Endometrial microvascular endothelial cells (primary cell): Measurements from ENCODE around the gene TRPV5. TPM values are rescaled to one million over a fixed set of nuclear protein-coding genes. Genes with fewer than 3 reads are reported as not detected.
"Not testable (repeated sequence)": the region's sequence is repeated elsewhere in the genome, so short reads cannot be mapped to it uniquely, and the experiment has no call there.

ENCODE experiments used
- in situ Hi-C: cut with HindIII; loops from 2 replicates; pipeline ENCODE4 v1.10.0; 2017; ENCODE audit warnings: low sequenced_read_pairs, low pct_unique_long_range_greater_than_20kb; ENCODE audit errors: inconsistent ontology term
- total RNA-seq: library from RNA; depleted of rRNA; stranded (reverse); fragments of >200 nt; gene quantifications from one replicate; pipeline ENCODE4 v1.2.3, GENCODE V29; 2015; ENCODE audit errors: inconsistent ontology term

Gene TRPV5
- not detected for total RNA-seq

GRCh38 chr7:142933624-142934023 lies at the start of gene TRPV5:
TRPV5 (minus strand) TSS chr7:142933746; CDS start chr7:142933459, 287 bp downstream.
- in situ Hi-C loops = no loop called here

- in situ Hi-C loops = not testable (repeated sequence)
Measured at GRCh38 chr7:142978402-142978801, 44.9 kb upstream of the TRPV5 start.

GRCh38 chr7:142974626-142975025 lies 41.1 kb upstream of the TRPV5 start:
- in situ Hi-C loops = no loop called here

- in situ Hi-C loops = no loop called here
Measured at GRCh38 chr7:142969183-142969582, 35.6 kb upstream of the TRPV5 start.

DNA sequence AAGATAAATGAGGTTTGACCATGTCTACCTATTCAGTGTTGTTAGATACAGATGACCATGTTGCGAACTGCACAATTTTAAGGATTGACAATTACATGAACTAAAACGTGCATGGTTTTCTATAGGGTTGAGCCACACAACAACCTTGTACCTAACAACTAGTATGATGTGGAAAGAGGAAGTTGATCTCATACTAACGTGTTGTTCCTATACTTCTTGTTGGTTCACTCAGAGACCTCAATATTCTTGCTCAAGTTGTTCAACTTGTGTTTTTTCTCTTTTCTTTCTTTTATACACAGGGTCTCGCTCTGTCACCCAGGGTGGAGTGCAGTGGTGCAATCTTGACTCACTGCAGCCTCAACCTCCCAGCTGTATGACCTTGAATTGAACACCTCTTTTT lies 34.7 kb upstream of the TRPV5 start:
- in situ Hi-C loops = no loop called here

DNA sequence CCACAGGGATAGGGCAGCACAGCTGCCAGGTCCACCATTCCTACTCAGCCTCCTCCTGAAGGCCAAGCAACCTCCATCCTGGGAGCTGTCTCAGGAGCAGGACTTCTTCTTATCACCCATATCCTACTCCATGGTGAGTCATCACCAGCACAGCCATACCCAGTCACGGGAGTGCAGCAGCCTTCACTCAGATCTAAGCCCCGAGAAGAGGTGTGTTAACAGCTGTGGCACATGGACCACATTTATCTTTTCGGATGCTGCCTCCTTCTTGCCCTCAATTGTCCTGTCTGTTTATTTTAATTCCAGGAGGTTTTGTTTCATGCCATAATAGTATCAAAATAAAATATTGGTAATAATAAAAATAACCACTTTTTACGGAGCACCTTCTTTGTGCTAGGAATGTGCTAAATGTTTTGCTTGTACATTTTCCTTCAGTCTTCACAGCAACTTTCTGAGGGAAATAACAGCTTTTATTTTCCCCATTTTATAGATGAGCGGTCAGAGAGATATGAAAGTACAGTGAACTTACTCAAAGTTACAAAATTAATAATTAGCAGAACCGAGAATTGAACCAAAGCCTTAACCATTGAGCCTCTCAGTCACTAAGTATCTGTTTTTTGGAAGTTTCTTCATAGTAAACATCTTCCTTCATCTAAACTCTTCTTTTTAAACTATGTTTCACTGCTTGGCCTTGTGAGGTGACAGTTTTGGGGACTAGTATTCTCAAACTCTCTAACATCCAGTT lies 31.1 kb upstream of the TRPV5 start:
- in situ Hi-C loops = no loop called here

GRCh38 chr7:142963993-142964392 lies 30.4 kb upstream of the TRPV5 start:
- in situ Hi-C loops = no loop called here

DNA sequence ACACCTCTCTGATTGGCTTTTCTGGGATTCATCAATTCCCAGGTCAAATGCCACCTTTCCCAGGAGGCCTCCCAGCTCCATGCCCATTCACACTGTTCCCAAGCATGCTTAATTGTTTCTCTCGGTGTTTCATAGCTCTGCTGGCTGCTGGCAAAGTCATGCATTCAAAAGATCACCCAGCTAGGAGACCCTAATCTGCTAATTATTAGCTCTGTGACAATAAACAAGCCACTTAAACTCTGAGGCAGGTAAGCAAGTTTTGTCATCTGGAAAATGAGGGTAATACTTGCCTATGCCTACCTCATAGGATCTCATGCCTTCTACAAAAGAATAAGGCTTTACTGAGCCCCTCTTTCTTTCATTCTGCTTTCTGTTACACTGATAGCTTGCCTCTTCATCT lies 29.4 kb upstream of the TRPV5 start:
- in situ Hi-C loops = no loop called here

- in situ Hi-C loops = no loop called here
Measured at GRCh38 chr7:142961973-142962926, 28.7 kb upstream of the TRPV5 start, which contains the start of gene KEL. KEL (minus strand) TSS chr7:142962363; CDS start chr7:142962206, 157 bp downstream.

- in situ Hi-C loops = no loop called here
Measured at GRCh38 chr7:142961595-142961972, 28.0 kb upstream of the TRPV5 start.

DNA sequence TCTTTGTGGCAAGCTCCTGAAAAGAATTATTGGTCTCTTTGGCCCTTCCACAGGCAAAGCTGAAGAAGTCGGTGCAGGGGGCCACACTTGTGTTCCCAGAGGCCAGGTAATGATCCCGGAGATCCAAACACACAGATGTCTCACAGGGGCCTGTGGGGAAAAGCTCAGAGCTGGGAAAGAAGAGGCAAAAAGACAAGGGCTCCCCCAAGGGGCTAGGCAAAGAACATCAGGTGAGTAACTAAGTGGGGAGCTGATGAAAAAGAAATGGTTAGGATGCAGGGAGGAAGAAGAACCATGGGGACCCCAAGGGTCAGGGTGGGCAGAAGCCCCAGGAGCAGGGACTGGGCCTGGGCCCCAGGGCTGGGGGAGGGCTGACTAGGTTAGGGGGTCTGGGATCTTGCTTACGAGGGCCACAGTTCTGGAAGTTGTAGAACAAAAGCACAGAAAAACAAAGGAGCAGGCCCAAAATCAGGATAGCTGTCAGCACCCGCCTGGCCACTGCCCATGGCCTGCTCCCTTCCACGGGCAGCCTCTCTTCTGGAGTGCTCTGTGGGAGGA lies 27.5 kb upstream of the TRPV5 start:
- in situ Hi-C loops = no loop called here

DNA sequence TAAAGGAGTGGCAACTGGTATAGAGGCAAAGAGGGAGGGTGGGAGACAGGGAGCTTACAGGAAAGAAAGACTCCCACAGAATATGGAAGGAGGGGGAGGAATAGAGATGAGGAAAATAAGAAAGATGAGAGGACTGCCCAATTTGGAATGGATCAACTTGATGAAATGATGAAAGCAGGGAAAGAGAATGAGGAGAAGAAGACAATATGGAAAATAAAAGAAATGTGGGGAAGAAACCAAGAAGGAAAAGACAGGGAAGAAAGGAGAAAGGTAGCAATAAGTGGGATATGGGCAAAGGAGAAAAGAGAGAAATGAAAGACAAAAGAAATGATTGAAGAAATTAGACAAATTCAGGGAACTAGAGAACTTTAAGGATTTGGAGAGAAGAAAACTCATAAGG lies 25.7 kb upstream of the TRPV5 start:
- in situ Hi-C loops = no loop called here

GRCh38 chr7:142957723-142958122 lies 24.2 kb upstream of the TRPV5 start:
- in situ Hi-C loops = no loop called here

DNA sequence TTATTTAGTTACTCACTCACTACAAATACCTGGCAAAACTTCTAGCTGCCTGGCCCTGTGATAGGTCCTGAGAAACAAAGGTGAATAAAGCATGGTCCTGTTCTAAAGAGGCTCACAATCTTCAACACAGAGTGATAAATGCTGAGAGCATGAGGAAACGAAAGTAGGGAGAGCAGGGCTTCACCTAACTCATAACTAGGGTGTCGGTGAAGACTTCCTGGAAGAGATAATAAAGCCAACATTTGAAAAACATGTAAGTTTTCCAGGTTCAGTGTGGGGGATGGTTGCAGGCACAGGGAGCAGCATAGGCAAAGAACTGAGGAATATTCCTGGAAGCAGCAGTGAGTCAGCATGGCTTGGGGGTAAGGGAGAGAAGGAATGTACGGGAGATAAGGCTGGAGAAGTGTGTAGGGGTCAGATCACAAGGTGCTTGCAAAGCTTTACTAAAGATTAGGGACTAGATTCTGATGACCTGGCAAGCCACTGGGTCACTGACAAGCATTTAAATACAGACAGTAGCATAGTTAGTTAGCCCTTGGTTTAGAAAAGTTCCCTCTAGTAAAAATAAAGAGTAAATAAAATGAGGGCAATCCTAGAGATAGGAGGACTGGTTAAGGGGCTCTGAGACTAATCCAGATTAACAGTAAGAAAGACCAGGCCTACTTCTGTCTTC lies 23.5 kb upstream of the TRPV5 start:
- in situ Hi-C loops = no loop called here

DNA sequence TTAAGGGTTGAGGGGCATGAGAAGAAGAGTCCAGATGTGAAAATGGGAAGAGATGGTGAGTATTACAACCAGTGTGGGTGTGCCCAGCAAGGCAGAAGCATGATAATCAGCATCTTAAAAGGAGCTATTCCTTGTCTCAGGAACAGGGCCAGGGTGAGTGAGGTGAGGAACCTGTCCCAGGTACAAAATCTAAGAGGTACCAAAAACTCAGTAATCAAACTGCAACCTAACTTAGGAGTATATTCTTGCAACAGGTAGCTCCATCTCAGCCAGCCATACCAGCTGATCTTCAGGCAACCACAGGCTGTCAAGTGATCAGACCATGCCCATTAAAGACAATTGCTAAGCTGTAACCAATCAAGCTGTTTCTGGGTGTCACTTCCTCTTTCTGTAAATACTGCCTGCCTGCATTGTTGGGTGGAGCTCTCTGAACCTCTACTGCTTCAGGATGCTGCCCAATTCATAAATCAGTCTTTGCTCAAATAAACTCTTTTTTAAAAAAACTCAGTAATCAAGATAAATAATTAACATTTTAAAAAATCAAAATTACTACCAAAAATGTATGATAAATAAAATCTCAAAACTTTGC lies 21.2 kb upstream of the TRPV5 start:
- in situ Hi-C loops = no loop called here

DNA sequence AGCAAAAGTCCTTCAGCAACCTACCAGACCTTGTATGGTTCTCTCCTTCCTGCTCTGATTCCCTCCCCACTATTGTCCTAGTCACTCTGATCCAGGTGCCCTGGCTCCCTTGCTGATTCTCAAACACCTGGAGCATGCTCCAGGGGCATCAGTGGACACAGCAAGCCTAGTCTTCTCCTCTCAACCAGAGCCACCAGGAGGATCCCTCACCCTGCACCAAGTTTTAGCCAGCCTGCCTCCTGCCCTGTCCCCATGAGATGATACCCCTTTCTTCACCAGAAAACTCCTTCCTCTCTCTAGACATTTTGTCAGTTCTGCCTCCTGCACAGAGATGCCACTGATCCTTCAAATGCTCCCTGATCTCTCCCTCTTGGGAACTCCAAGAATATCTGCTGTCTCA lies 16.7 kb upstream of the TRPV5 start:
- in situ Hi-C loops = no loop called here

DNA sequence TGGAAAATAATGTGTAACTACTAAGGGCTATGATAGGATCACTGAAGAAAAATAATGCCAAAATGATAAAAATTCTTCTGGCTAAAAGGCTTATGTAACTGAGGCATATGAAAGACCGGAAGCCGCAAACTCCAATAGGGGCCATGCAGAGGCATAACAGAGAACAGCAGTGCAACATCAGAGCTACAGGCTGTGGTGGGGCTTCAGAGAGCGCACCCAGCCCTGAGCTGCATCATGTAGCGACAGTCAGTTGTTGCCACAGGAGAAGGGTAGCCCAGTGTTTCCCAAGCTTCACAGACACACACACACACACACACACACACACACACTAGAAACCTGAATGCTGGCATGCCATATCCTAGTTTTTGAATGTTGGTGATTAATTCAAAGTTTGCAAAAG lies 15.1 kb upstream of the TRPV5 start:
- in situ Hi-C loops = no loop called here

- in situ Hi-C loops = no loop called here
Measured at GRCh38 chr7:142945001-142945400, 11.5 kb upstream of the TRPV5 start.
